GM19238 (cell line): ENCODE results near the gene RAB35.
"Not testable (repeated sequence)": the region's sequence is repeated elsewhere in the genome, so short reads cannot be mapped to it uniquely, and the experiment has no call there.

Experiments used
- DNase-seq: peaks from one replicate; pipeline ENCODE4 v3.0.0; 2011; ENCODE audit warnings: low spot score; ENCODE audit not compliant: insufficient read length

The RAB35 gene

GRCh38 chr12:120061575-120062214 lies 54.9 kb downstream of the RAB35 start:
- DNase-seq, result no peak

- no peak for DNase-seq
Measured at GRCh38 chr12:120060717-120061116, 55.8 kb downstream of the RAB35 start.

GRCh38 chr12:120060196-120060595 lies 56.4 kb downstream of the RAB35 start:
- DNase-seq, result no peak

GRCh38 chr12:120056739-120057138 lies 59.8 kb downstream of the RAB35 start:
- no peak for DNase-seq

- DNase-seq, result no peak
Measured at GRCh38 chr12:120055231-120056000, 61.1 kb downstream of the RAB35 start.

GRCh38 chr12:120054293-120054692 lies 62.3 kb downstream of the RAB35 start:
- no peak for DNase-seq

- DNase-seq, result no peak
Measured at GRCh38 chr12:120051535-120051934, 65.0 kb downstream of the RAB35 start.

- DNase-seq, result no peak
Measured at GRCh38 chr12:120049426-120049825, 67.1 kb downstream of the RAB35 start.

- DNase-seq, result no peak
Measured at GRCh38 chr12:120048263-120048662, 68.3 kb downstream of the RAB35 start.

- DNase-seq, result no peak
Measured at GRCh38 chr12:120047072-120047471, 69.5 kb downstream of the RAB35 start.

GRCh38 chr12:120045367-120045766 lies 71.2 kb downstream of the RAB35 start:
- not testable (repeated sequence) for DNase-seq
